Dendritic cell treated with granulocyte-macrophage colony-stimulating factor and Interleukin-4, amounts not matched to agents 40 ng/mL and 50 ng/mL, for 4 days (primary cell): ENCODE measurements around the gene C19orf85.

Source experiments
- H3K27ac Mint-ChIP-seq: one replicate; pipeline ENCODE4 v1.8.0; 2022; ENCODE audit warnings: mild to moderate bottlenecking, mixed read lengths
- H3K27me3 Mint-ChIP-seq: one replicate; pipeline ENCODE4 v1.8.0; 2022; ENCODE audit warnings: mild to moderate bottlenecking, mixed read lengths
- H3K36me3 Mint-ChIP-seq: one replicate; pipeline ENCODE4 v1.8.0; 2022; ENCODE audit warnings: low read depth, mixed read lengths
- H3K4me1 Mint-ChIP-seq: one replicate; pipeline ENCODE4 v1.8.0; 2022; ENCODE audit warnings: low read depth, mixed read lengths
- H3K4me3 Mint-ChIP-seq: one replicate; pipeline ENCODE4 v1.8.0; 2022; ENCODE audit warnings: mild to moderate bottlenecking, moderate library complexity, mixed read lengths
- H3K9me3 Mint-ChIP-seq: one replicate; pipeline ENCODE4 v1.8.0; 2022; ENCODE audit warnings: mixed read lengths
- intact Hi-C: fragments of 100-400 bp; cut with micrococcal nuclease; formaldehyde crosslinking; loops from one replicate; pipeline ENCODE4 v1.15.0; 2022

The C19orf85 gene

GRCh38 chr19:55485439-55486011, 21.0 kb upstream of the C19orf85 start:
- intact Hi-C loops, result no loop called here
- Mint-ChIP-seq H3K27ac (no peak overlapping the region), H3K27me3 (peaks cover 39% of the 10 kb centered on the region), H3K36me3 (peaks cover 27% of the 10 kb centered on the region), H3K4me3 (peak overlapping the region; percentile 2), H3K9me3 (no peaks in the 10 kb centered on the region), H3K4me1 (peaks cover 34% of the 10 kb centered on the region)

GRCh38 chr19:55484593-55485438, 20.3 kb upstream of the C19orf85 start, which contains the start of gene NAT14:
Gene NAT14, plus strand, starts transcription at chr19:55485188. Its CDS starts 521 bp downstream, at chr19:55485709.
- H3K4me1 Mint-ChIP-seq, result peaks cover 37% of the 10 kb centered on the region
- intact Hi-C loops, result no loop called here

GRCh38 chr19:55483706-55484592, 19.4 kb upstream of the C19orf85 start:
- Mint-ChIP-seq H3K4me3 (peak overlapping the region; percentile 64), H3K9me3 (no peaks in the 10 kb centered on the region), H3K36me3 (peaks cover 33% of the 10 kb centered on the region), H3K4me1 (peaks cover 44% of the 10 kb centered on the region), H3K27me3 (peaks cover 35% of the 10 kb centered on the region), H3K27ac (no peak overlapping the region)
- intact Hi-C loops, result no loop called here

More at GRCh38 chr19:55484593-55485438, 20.3 kb upstream of the C19orf85 start, which contains the start of gene NAT14:
- Mint-ChIP-seq H3K27me3 (peaks cover 38% of the 10 kb centered on the region), H3K9me3 (no peaks in the 10 kb centered on the region), H3K27ac (no peak within 1 kb of the TSS), H3K4me3 (peak within 1 kb of the TSS; percentile 64), H3K36me3 (peaks cover 31% of the 10 kb centered on the region)

GRCh38 chr19:55482967-55483705, 18.6 kb upstream of the C19orf85 start:
- Mint-ChIP-seq H3K4me1 (peaks cover 47% of the 10 kb centered on the region), H3K4me3 (no peak overlapping the region), H3K27me3 (peaks cover 30% of the 10 kb centered on the region), H3K36me3 (peaks cover 35% of the 10 kb centered on the region), H3K27ac (no peak overlapping the region), H3K9me3 (no peaks in the 10 kb centered on the region)
- intact Hi-C loops, result no loop called here

GRCh38 chr19:55482156-55482961, 17.8 kb upstream of the C19orf85 start:
- H3K27ac Mint-ChIP-seq, result no peak overlapping the region
- H3K4me3 Mint-ChIP-seq, result no peak overlapping the region
- peaks cover 46% of the 10 kb centered on the region for H3K4me1 Mint-ChIP-seq
- H3K9me3 Mint-ChIP-seq, result no peaks in the 10 kb centered on the region
- H3K27me3 Mint-ChIP-seq, result peaks cover 26% of the 10 kb centered on the region
- intact Hi-C loops, result no loop called here
- H3K36me3 Mint-ChIP-seq, result peaks cover 40% of the 10 kb centered on the region

GRCh38 chr19:55481794-55482155, 17.2 kb upstream of the C19orf85 start:
- Mint-ChIP-seq H3K27ac (no peak overlapping the region), H3K36me3 (peaks cover 40% of the 10 kb centered on the region), H3K4me3 (no peak overlapping the region), H3K27me3 (peaks cover 25% of the 10 kb centered on the region), H3K4me1 (peaks cover 44% of the 10 kb centered on the region), H3K9me3 (no peaks in the 10 kb centered on the region)
- intact Hi-C loops, result no loop called here

GRCh38 chr19:55481148-55481793, 16.7 kb upstream of the C19orf85 start:
- no peaks in the 10 kb centered on the region for H3K9me3 Mint-ChIP-seq
- no peak overlapping the region for H3K27ac Mint-ChIP-seq
- no peak overlapping the region for H3K4me3 Mint-ChIP-seq
- peaks cover 24% of the 10 kb centered on the region for H3K27me3 Mint-ChIP-seq
- peaks cover 40% of the 10 kb centered on the region for H3K36me3 Mint-ChIP-seq
- intact Hi-C loops, result no loop called here
- H3K4me1 Mint-ChIP-seq, result peaks cover 43% of the 10 kb centered on the region

- H3K9me3 Mint-ChIP-seq, result no peaks in the 10 kb centered on the region
- H3K27me3 Mint-ChIP-seq, result peaks cover 11% of the 10 kb centered on the region
- H3K4me3 Mint-ChIP-seq, result no peak overlapping the region
- peaks cover 40% of the 10 kb centered on the region for H3K36me3 Mint-ChIP-seq
- peaks cover 39% of the 10 kb centered on the region for H3K4me1 Mint-ChIP-seq
- peak overlapping the region; percentile 4 for H3K27ac Mint-ChIP-seq
- intact Hi-C loops, result no loop called here
Observed at GRCh38 chr19:55479451-55480230, 15.1 kb upstream of the C19orf85 start.

- H3K4me1 Mint-ChIP-seq, result peaks cover 33% of the 10 kb centered on the region
- H3K36me3 Mint-ChIP-seq, result peaks cover 37% of the 10 kb centered on the region
- intact Hi-C loops, result no loop called here
- no peaks in the 10 kb centered on the region for H3K9me3 Mint-ChIP-seq
- no peak overlapping the region for H3K4me3 Mint-ChIP-seq
- H3K27ac Mint-ChIP-seq, result peak overlapping the region; percentile 4
- H3K27me3 Mint-ChIP-seq, result peaks cover 5% of the 10 kb centered on the region
Observed at GRCh38 chr19:55479045-55479444, 14.5 kb upstream of the C19orf85 start.

- Mint-ChIP-seq H3K4me3 (no peak overlapping the region), H3K4me1 (peaks cover 33% of the 10 kb centered on the region), H3K9me3 (no peaks in the 10 kb centered on the region), H3K27me3 (no peaks in the 10 kb centered on the region), H3K36me3 (peaks cover 30% of the 10 kb centered on the region), H3K27ac (peak overlapping the region; percentile 90)
- intact Hi-C loops, result no loop called here
Observed at GRCh38 chr19:55478364-55478763, 13.8 kb upstream of the C19orf85 start.

- Mint-ChIP-seq H3K4me3 (peak overlapping the region; percentile 6), H3K27ac (peak overlapping the region; percentile 90), H3K36me3 (peaks cover 25% of the 10 kb centered on the region), H3K27me3 (no peaks in the 10 kb centered on the region), H3K4me1 (peaks cover 33% of the 10 kb centered on the region), H3K9me3 (no peaks in the 10 kb centered on the region)
- intact Hi-C loops, result loop anchor here (2.0 kb wide), 1 partner anchor 121 kb away; the partner anchor contains the start of gene FIZ1
Observed at GRCh38 chr19:55477905-55478304, 13.4 kb upstream of the C19orf85 start.
